GM12801 (cell line): ENCODE results near the gene C2CD4D.

Experiments
- TF ChIP-seq, protein P1 (sequence below): IDR thresholded peaks from one replicate; pipeline ENCODE4 v1.5.1; 2011; ENCODE audit warnings: control low read depth; ENCODE audit not compliant: insufficient read length; ENCODE audit errors: extremely low read depth

The C2CD4D gene

DNA sequence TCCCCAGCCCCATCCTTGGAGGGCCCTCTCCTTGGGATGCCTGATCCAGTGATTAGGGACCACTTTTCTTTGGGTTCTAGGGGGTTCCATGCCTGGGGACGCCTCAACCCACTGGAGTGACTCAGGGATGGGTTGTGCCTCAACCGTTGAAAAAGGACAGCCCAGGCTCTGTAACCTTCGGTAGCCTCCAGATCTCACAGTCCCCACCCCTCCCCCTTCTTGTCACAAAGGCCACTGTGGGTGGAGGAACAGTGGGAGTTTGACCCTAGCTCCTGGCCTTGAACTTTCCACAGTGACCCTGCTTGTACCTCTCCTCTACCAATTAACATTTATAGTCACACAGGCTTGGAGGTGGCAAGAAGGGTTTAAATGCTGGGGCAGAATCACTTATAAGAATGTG, 5.4 kb downstream of the C2CD4D start:
- TF ChIP-seq, protein P1, sequence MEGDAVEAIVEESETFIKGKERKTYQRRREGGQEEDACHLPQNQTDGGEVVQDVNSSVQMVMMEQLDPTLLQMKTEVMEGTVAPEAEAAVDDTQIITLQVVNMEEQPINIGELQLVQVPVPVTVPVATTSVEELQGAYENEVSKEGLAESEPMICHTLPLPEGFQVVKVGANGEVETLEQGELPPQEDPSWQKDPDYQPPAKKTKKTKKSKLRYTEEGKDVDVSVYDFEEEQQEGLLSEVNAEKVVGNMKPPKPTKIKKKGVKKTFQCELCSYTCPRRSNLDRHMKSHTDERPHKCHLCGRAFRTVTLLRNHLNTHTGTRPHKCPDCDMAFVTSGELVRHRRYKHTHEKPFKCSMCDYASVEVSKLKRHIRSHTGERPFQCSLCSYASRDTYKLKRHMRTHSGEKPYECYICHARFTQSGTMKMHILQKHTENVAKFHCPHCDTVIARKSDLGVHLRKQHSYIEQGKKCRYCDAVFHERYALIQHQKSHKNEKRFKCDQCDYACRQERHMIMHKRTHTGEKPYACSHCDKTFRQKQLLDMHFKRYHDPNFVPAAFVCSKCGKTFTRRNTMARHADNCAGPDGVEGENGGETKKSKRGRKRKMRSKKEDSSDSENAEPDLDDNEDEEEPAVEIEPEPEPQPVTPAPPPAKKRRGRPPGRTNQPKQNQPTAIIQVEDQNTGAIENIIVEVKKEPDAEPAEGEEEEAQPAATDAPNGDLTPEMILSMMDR, result no peak

DNA sequence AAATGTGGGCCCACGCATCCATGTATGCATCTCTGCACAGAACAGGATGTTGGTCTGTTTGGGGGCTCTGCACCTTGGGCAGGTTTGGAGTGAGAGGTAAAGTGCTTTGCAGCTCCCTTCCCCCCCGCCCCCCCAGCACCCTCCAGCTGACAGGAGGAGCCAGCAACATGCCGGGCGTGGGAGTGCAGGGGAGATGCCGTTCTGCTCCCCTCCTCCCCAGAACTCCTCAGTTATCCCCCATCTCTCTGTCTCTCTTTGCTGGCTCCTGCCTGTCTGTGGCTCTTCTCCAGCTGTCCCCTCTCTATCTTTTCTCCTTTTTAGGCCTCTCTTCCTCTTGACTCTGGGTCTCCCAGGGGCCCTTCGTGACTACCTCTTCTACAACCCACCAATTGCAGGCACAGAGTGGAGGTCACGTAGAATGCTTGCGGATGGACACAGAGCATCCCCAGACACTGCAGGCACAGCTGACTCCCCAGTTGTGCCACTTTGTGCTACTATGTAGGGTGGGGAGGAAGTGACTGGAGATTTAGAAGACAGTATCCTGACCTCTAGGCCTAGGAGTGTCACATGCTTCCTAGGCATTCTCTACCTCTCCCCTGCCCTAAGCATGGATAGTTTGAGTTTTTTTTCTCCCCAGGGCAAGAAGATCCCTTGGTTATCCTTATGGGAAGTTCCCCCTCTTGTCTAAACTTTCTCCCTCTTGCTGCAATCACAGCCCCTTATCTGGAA, 6.3 kb downstream of the C2CD4D start:
- TF ChIP-seq, protein P1, result no peak

DNA sequence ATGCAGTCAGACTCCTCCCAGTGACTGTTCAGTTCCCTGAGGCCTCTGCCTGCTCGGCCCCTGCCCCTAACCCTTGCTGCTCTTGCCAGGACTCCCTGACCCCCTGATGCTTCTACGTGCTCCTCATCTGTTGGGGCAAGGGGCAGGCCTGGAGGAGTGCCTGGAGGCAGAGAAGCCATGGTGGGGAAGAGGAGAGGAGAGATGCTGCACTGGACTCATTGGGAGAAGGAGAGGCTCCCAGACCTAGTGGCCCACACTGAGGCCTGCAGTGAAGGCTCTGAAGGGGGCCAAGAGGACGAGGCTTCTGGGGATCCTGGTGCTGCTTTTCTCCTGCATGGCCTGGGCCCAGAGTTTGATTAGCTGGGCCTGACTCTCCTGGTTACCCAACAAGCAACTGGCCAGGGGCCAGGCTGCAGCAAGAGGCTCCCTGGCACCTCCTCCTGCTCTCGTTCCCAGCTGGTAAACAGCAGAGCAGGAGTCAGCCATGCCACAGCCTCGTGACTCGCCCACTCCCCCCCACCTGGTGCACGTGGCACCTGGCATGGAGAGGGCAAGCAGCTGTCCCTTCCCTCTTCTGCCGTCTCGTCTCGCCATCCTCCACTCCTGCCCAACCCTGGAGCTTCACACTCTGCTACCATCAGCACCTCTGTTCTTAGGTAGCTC, 7.2 kb downstream of the C2CD4D start:
- TF ChIP-seq, protein P1, result no peak

DNA sequence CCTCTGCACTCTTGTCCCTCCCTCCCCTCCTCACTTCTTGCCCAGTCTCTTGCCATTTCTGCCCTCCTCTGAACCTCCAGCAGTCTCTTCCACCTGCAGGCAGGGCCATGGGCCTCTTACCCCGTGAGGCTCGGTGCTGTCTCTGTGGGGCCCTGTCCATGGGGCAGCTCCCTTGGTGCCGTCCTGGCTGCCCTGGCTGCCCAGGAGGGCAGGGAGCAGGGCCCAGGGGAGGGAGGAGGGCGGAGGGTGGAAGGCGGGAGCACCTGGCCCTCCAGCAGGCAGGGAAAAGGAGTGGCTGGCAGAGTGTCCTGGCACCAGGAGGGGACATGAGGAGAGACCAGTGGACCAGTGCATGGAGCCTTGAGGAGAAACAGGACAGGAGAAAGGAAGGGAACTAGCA, 8.0 kb downstream of the C2CD4D start, which contains the start of gene RORC:
Gene RORC (minus strand): TSS at position 198 of the 400 bp plus-strand sequence. CDS start 38 bp downstream, at position 160.
- TF ChIP-seq, protein P1, result no peak

DNA sequence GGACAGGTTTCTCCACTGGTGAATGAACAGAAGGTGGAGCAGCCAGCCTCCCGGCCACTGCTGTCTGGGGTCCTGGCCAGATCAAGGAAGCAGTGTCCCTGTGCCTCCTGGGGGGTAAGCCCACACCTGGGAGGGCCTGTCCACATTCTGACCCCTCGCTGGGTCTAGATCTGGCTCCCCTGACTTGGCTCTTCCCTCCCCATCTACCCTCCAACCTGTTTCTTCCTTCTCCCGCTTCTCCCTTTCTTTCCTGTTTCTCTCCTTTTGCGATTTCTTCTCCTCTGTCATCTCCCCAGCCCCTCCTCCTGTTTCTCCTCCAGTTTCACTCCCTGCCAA, 8.4 kb downstream of the C2CD4D start:
- TF ChIP-seq, protein P1, result no peak

DNA sequence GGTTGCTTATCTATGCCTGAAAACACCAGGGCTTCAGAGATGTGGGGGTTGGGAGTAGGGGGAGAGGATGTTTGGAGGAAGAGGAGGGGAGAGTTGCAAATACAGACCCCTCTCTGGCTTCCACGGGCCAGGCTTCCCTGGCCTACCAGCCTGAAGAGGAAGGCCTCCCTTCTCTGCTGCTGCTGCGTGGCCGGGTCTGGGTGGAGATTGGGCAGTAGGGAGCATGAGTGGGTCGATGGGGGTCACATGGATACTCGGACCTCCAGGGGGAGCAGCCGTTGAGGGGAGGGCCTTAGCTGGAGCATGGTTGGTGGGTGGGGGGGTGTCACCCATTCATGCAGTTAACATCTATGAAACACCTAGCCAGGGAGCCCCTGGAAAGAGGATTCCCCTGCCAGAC, 9.6 kb downstream of the C2CD4D start:
- TF ChIP-seq, protein P1, result no peak

DNA sequence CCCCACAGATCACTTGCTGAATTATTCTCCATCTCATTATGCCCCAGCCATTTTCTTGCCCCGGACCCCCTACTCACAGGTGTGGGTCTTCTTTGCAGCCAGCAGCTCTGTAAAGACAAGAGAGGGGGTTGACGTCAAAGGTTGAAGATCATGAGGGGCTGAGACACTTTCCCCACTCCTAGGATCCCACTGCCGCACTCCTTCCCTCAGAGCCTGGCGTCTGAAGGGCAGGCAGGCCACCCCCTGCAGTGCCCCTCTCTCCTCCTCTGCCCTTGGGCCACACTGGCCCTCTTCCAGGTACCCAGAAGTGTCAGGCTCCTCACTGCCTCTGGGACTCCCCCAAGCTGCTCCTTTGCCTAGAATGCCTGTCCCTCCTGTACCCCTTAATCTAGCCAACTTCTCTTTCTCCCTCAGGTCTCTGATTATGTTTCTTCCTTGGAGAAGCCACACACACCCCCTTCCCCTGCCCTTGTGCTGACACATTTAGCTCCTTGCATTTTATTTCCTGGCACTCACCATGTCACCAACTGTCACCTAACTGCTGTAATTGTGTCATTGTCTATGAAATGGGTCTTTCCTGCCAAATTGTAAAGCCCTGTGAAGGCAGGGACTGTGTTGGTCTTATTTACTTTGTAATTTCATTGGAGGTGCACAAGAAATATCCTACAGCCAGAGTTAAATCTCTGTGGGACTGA, 10.1 kb downstream of the C2CD4D start:
- TF ChIP-seq, protein P1, result no peak
